A549 (cell line): ENCODE results near the gene OSBPL3. TPM values are rescaled to one million over a fixed set of nuclear protein-coding genes. Genes with fewer than 3 reads are reported as not detected.

Experiments used
- ATAC-seq, 2 experiments: fragments of 200-7000 bp in 1 of 2; fragments of >200 bp in 1 of 2; cut with Nextera tagmentation in 1 of 2; cut with Tn5 transposase in 1 of 2; 3 replicates each; pipeline versions ENCODE4 v1.8.0 to v1.9.1; 2018 to 2020; ENCODE audit warnings: mild to moderate bottlenecking in 1 of 2, moderate library complexity in 1 of 2
- CTCF ChIA-PET: fragments of 300-600 bp; sonication (Branson Sonifier 250); formaldehyde crosslinking; extraction: SDS; loops from one replicate; lab custom pipeline; 2021; ENCODE audit warnings: antibody characterized with exemption, inconsistent platforms; lab: Yijun Ruan, JAX
- POLR2A ChIA-PET: fragments of 350-600 bp; formaldehyde crosslinking; extraction: SDS; loops from one replicate; lab custom pipeline; 2021; ENCODE audit warnings: antibody characterized with exemption, inconsistent platforms; lab: Yijun Ruan, JAX
- DNase-seq, 2 experiments: peaks; one replicate each; pipeline versions ENCODE4 v3.0.0 to v3.0.0-alpha.2; 2011 to 2016; ENCODE audit warnings: low read depth in 1 of 2, low spot score in 1 of 2
- FAIRE-seq: peaks from 2 replicates; lab custom pipeline; 2011; peaks lifted over from hg19 to GRCh38; lab: Jason Lieb, UNC
- H3K27ac ChIP-seq, 2 experiments: fragments of >200 bp; sonication (Bioruptor Twin); formaldehyde crosslinking; 3 replicates each; pipeline ENCODE4 v1.5.1; 2016 to 2017
- H3K4me1 ChIP-seq: fragments of >200 bp; sonication (Bioruptor Twin); formaldehyde crosslinking; 3 replicates; pipeline ENCODE4 v1.6.1; 2016
- H3K4me2 ChIP-seq: fragments of >200 bp; sonication (Bioruptor Twin); formaldehyde crosslinking; 3 replicates; pipeline ENCODE4 v1.6.1; 2016
- H3K4me3 ChIP-seq: fragments of >200 bp; sonication (Bioruptor Twin); formaldehyde crosslinking; 3 replicates; pipeline ENCODE4 v1.5.1; 2016
- H3K9me3 ChIP-seq: fragments of >200 bp; sonication (Bioruptor Twin); formaldehyde crosslinking; 3 replicates; pipeline ENCODE4 v1.6.1; 2016
- EHMT2 ChIP-seq: fragments of 200-600 bp; sonication (generic); IDR thresholded peaks from 2 replicates; pipeline ENCODE4 v1.6.1; 2016; ENCODE audit warnings: antibody characterized with exemption, low read depth, mild to moderate bottlenecking, moderate library complexity
- FOSB ChIP-seq: fragments of 250-450 bp; sonication (Bioruptor Pico); IDR thresholded peaks from 2 replicates; pipeline ENCODE4 v1.5.0; 2020; ENCODE audit warnings: mild to moderate bottlenecking, moderate library complexity
- HDAC2 ChIP-seq: fragments of 200-600 bp; sonication (generic); IDR thresholded peaks from 2 replicates; pipeline ENCODE4 v1.6.1; 2016
- HOXA7 ChIP-seq: fragments of 250-450 bp; sonication (Bioruptor Pico); IDR thresholded peaks from 2 replicates; pipeline ENCODE4 v1.5.0; 2020; ENCODE audit warnings: mild to moderate bottlenecking, moderate library complexity
- HOXB5 ChIP-seq: fragments of 250-450 bp; sonication (Bioruptor Pico); IDR thresholded peaks from 2 replicates; pipeline ENCODE4 v1.5.0; 2020; ENCODE audit warnings: mild to moderate bottlenecking, moderate library complexity
- JUN ChIP-seq, 2 experiments: fragments of >200 bp; sonication (Bioruptor Twin); formaldehyde crosslinking; IDR thresholded peaks; 2 replicates in 1 of 2; 3 replicates in 1 of 2; pipeline ENCODE4 v1.6.1; 2016 to 2017
- KDM5A ChIP-seq: fragments of 200-600 bp; sonication (generic); IDR thresholded peaks from 2 replicates; pipeline ENCODE4 v1.6.1; 2016; ENCODE audit warnings: antibody characterized with exemption, mild to moderate bottlenecking
- MAFK ChIP-seq: fragments of 450-650 bp; IDR thresholded peaks from 2 replicates; pipeline ENCODE4 v1.6.1; 2014; ENCODE audit not compliant: partially characterized antibody
- NR3C1 ChIP-seq: fragments of >200 bp; sonication (Bioruptor Twin); formaldehyde crosslinking; IDR thresholded peaks from 3 replicates; pipeline ENCODE4 v1.6.1; 2017
- PBX3 ChIP-seq: IDR thresholded peaks from 2 replicates; pipeline ENCODE4 v1.6.1; 2012
- PHF8 ChIP-seq: fragments of 200-600 bp; sonication (generic); IDR thresholded peaks from 2 replicates; pipeline ENCODE4 v1.6.1; 2016; ENCODE audit warnings: low read depth, mild to moderate bottlenecking, antibody characterized with exemption, moderate library complexity, borderline replicate concordance
- RCOR1 ChIP-seq: fragments of 150-350 bp; IDR thresholded peaks from 2 replicates; pipeline ENCODE4 v1.6.1; 2014; ENCODE audit warnings: antibody characterized with exemption, low read length, low read depth
- TP53 ChIP-seq: fragments of 250-450 bp; sonication (Bioruptor Pico); IDR thresholded peaks from 2 replicates; pipeline ENCODE4 v1.5.0; 2021; ENCODE audit warnings: mild to moderate bottlenecking, moderate library complexity
- ZC3H11A ChIP-seq: fragments of 450-650 bp; IDR thresholded peaks from 2 replicates; pipeline ENCODE4 v1.6.1; 2014; ENCODE audit warnings: antibody characterized with exemption, mild to moderate bottlenecking
- ZNF302 ChIP-seq: fragments of 250-450 bp; sonication (Bioruptor Pico); IDR thresholded peaks from 2 replicates; pipeline ENCODE4 v1.9.0; 2021; ENCODE audit warnings: inconsistent platforms, mild to moderate bottlenecking, moderate library complexity
- WGBS: methylation state at CpG from one replicate; pipeline ENCODE4 v1.1.6; 2017; ENCODE audit errors: missing lambda C conversion rate; 5-methylcytosine and 5-hydroxymethylcytosine counted together
- polyA plus RNA-seq, 4 experiments: library from polyadenylated mRNA; depleted of rRNA in 3 of 4; stranded (reverse); fragments of >200 nt; fragmentation: RNase III in 1 of 4; extraction: RNeasy Plus Mini Kit Qiagen cat#74134 plus additional on column Dnase treatment in 1 of 4; gene quantifications; 2 replicates in 3 of 4; 3 replicates in 1 of 4; pipeline ENCODE4 v1.2.3, GENCODE V29; 2011 to 2017
- TF ChIP-seq, protein P1 (sequence below): IDR thresholded peaks from 2 replicates; pipeline ENCODE4 v1.6.1; 2012
- TF ChIP-seq, protein P2 (sequence below): fragments of 200-600 bp; sonication (generic); IDR thresholded peaks from 2 replicates; pipeline ENCODE4 v1.6.1; 2016; ENCODE audit warnings: antibody characterized with exemption, mild to moderate bottlenecking, moderate library complexity
- TF ChIP-seq, protein P3 (sequence below): fragments of >200 bp; sonication (Bioruptor Twin); formaldehyde crosslinking; IDR thresholded peaks from 3 replicates; pipeline ENCODE4 v1.6.1; 2016

OSBPL3 gene
- polyA plus RNA-seq, 2 of the 4 experiments (the other 2 are of a cell fraction): 10.9 to 17.4 TPM

DNA sequence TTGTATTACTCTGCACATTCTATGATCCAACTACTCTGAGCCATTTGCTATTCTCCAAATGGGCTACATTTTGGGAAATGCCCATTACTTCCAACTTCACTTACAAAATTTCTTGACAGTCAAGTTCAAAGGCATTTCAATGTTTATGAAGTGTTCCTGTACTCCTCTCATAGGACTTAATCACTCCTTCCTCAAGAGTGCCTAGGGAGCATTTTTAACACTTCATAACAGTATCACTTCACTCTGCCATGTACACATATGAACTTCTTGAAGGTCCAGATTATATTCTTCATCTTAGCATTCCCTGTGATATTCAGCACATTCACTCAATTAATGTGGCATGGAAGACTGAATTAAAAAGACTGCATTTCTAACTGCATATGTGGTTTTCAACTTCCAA lies 21.6 kb downstream of the OSBPL3 start:
- FAIRE-seq (no peak), DNase-seq (no peak), ATAC-seq (no peak)
- TF ChIP-seq MAFK (no peak), RCOR1 (no peak), TP53 (no peak), EHMT2 (no peak), NR3C1 (no peak), PBX3 (no peak), ZC3H11A (no peak)
- TF ChIP-seq, protein P1, sequence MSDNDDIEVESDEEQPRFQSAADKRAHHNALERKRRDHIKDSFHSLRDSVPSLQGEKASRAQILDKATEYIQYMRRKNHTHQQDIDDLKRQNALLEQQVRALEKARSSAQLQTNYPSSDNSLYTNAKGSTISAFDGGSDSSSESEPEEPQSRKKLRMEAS: no peak
- H3K4me2 ChIP-seq: no peak overlapping the region
- ChIA-PET CTCF (no interaction called here), POLR2A (no interaction called here)
- no peaks in the 10 kb centered on the region for H3K9me3 ChIP-seq
- H3K27ac ChIP-seq: no peak overlapping the region
- 0 out of 3 replicates have a peak, but pooled peaks cover 3% of the 10 kb centered on the region for H3K4me1 ChIP-seq
- no peak overlapping the region for H3K4me3 ChIP-seq

- no peak overlapping the region for H3K4me2 ChIP-seq
- FAIRE-seq: no peak
- TF ChIP-seq PHF8 (no peak), TP53 (no peak), HOXB5 (CRISPR knock-in tag) (no peak), KDM5A (no peak), JUN (IDR thresholded peaks at IDR 0.05) (no peak), HOXA7 (CRISPR knock-in tag) (no peak), EHMT2 (no peak)
- TF ChIP-seq, protein P1: no peak
- TF ChIP-seq, protein P2, sequence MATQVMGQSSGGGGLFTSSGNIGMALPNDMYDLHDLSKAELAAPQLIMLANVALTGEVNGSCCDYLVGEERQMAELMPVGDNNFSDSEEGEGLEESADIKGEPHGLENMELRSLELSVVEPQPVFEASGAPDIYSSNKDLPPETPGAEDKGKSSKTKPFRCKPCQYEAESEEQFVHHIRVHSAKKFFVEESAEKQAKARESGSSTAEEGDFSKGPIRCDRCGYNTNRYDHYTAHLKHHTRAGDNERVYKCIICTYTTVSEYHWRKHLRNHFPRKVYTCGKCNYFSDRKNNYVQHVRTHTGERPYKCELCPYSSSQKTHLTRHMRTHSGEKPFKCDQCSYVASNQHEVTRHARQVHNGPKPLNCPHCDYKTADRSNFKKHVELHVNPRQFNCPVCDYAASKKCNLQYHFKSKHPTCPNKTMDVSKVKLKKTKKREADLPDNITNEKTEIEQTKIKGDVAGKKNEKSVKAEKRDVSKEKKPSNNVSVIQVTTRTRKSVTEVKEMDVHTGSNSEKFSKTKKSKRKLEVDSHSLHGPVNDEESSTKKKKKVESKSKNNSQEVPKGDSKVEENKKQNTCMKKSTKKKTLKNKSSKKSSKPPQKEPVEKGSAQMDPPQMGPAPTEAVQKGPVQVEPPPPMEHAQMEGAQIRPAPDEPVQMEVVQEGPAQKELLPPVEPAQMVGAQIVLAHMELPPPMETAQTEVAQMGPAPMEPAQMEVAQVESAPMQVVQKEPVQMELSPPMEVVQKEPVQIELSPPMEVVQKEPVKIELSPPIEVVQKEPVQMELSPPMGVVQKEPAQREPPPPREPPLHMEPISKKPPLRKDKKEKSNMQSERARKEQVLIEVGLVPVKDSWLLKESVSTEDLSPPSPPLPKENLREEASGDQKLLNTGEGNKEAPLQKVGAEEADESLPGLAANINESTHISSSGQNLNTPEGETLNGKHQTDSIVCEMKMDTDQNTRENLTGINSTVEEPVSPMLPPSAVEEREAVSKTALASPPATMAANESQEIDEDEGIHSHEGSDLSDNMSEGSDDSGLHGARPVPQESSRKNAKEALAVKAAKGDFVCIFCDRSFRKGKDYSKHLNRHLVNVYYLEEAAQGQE: no peak
- ChIA-PET POLR2A (no interaction called here), CTCF (interaction anchor here (0.8 to 1.1 kb wide), 3 partner anchors 9 to 26 kb away, joined by 3 to 4 read pairs (median 3); no protein-coding TSS in a partner anchor)
- H3K27ac ChIP-seq: no peak overlapping the region
- H3K4me3 ChIP-seq: no peak overlapping the region
- WGBS: 90% methylated on average over 3 of the region's 3 CpGs
- DNase-seq: no peak
- no peak for ATAC-seq
- 0 out of 3 replicates have a peak, but pooled peaks cover 3% of the 10 kb centered on the region for H3K4me1 ChIP-seq
- H3K9me3 ChIP-seq: no peaks in the 10 kb centered on the region
Observed at GRCh38 chr7:24956021-24956420, 24.0 kb downstream of the OSBPL3 start.

- ChIA-PET POLR2A (no interaction called here), CTCF (interaction anchor here (0.8 to 1.1 kb wide), 3 partner anchors 9 to 27 kb away, joined by 3 to 4 read pairs (median 3); no protein-coding TSS in a partner anchor)
- FAIRE-seq: no peak
Observed at GRCh38 chr7:24955313-24955712, 24.7 kb downstream of the OSBPL3 start.

More at GRCh38 chr7:24955313-24955712, 24.7 kb downstream of the OSBPL3 start:
- no peak overlapping the region for H3K27ac ChIP-seq
- ATAC-seq (no peak), DNase-seq (no peak)
- H3K4me2 ChIP-seq: no peak overlapping the region
- 0 out of 3 replicates have a peak, but pooled peaks cover 3% of the 10 kb centered on the region for H3K4me1 ChIP-seq
- H3K9me3 ChIP-seq: no peaks in the 10 kb centered on the region
- WGBS: 100% methylated on average over 1 of the region's 1 CpG
- no peak overlapping the region for H3K4me3 ChIP-seq
- no peak for TF ChIP-seq ZNF302 (CRISPR knock-in tag)
- TF ChIP-seq HOXB5 (CRISPR knock-in tag): no peak
- TF ChIP-seq FOSB: no peak
- TF ChIP-seq, protein P2: no peak
- TF ChIP-seq, protein P3, sequence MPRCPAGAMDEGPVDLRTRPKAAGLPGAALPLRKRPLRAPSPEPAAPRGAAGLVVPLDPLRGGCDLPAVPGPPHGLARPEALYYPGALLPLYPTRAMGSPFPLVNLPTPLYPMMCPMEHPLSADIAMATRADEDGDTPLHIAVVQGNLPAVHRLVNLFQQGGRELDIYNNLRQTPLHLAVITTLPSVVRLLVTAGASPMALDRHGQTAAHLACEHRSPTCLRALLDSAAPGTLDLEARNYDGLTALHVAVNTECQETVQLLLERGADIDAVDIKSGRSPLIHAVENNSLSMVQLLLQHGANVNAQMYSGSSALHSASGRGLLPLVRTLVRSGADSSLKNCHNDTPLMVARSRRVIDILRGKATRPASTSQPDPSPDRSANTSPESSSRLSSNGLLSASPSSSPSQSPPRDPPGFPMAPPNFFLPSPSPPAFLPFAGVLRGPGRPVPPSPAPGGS: no peak
- TF ChIP-seq HDAC2: no peak
- TF ChIP-seq PHF8: no peak
